Osteocyte (in vitro differentiated cells): ENCODE measurements around the gene HEBP2. TPM values are rescaled to one million over a fixed set of nuclear protein-coding genes. Genes with fewer than 3 reads are reported as not detected.

Experiments
- DNase-seq: peaks from one replicate; pipeline ENCODE4 v3.0.0; 2021; ENCODE audit warnings: mixed read lengths; ENCODE audit not compliant: unreplicated experiment; ENCODE audit errors: extremely low spot score
- H3K27ac Mint-ChIP-seq: one replicate; pipeline ENCODE4 v1.8.0; 2021; ENCODE audit warnings: mild to moderate bottlenecking, mixed read lengths; ENCODE audit not compliant: unreplicated experiment
- H3K27me3 Mint-ChIP-seq: one replicate; pipeline ENCODE4 v1.8.0; 2021; ENCODE audit warnings: mixed read lengths; ENCODE audit not compliant: unreplicated experiment
- H3K36me3 Mint-ChIP-seq: one replicate; pipeline ENCODE4 v1.8.0; 2021; ENCODE audit warnings: mixed read lengths; ENCODE audit not compliant: unreplicated experiment
- H3K4me1 Mint-ChIP-seq: one replicate; pipeline ENCODE4 v1.8.0; 2021; ENCODE audit warnings: mixed read lengths; ENCODE audit not compliant: unreplicated experiment
- H3K4me3 Mint-ChIP-seq: one replicate; pipeline ENCODE4 v1.8.0; 2021; ENCODE audit warnings: mild to moderate bottlenecking, moderate library complexity, mixed read lengths; ENCODE audit not compliant: unreplicated experiment
- H3K9me3 Mint-ChIP-seq: one replicate; pipeline ENCODE4 v1.8.0; 2021; ENCODE audit warnings: mixed read lengths; ENCODE audit not compliant: unreplicated experiment
- CTCF ChIP-seq: fragments of 200-600 bp; sonication (generic); IDR thresholded peaks from 2 replicates; pipeline ENCODE4 v1.5.0; 2021; ENCODE audit warnings: antibody characterized with exemption, mild to moderate bottlenecking, moderate library complexity
- total RNA-seq: library from RNA; stranded (reverse); gene quantifications from 2 replicates; pipeline ENCODE4 v1.2.1, GENCODE V29; 2021

The HEBP2 gene
- total RNA-seq, 1 donor from 2014 or later = 36.8 TPM

- Mint-ChIP-seq H3K27ac (no peak overlapping the region), H3K27me3 (no peaks in the 10 kb centered on the region), H3K36me3 (peaks cover 18% of the 10 kb centered on the region), H3K4me3 (no peak overlapping the region), H3K9me3 (peaks cover 3% of the 10 kb centered on the region), H3K4me1 (peaks cover 7% of the 10 kb centered on the region)
- DNase-seq = no peak
- TF ChIP-seq CTCF = no peak
These were observed 15.7 kb downstream of the HEBP2 start for GRCh38 chr6:138419766-138420165.

- DNase-seq = no peak
- H3K9me3 Mint-ChIP-seq = peaks cover 3% of the 10 kb centered on the region
- H3K36me3 Mint-ChIP-seq = peaks cover 18% of the 10 kb centered on the region
- H3K27ac Mint-ChIP-seq = no peak overlapping the region
- H3K27me3 Mint-ChIP-seq = no peaks in the 10 kb centered on the region
- no peak overlapping the region for H3K4me3 Mint-ChIP-seq
- peaks cover 7% of the 10 kb centered on the region for H3K4me1 Mint-ChIP-seq
- TF ChIP-seq CTCF = no peak
These were observed 16.3 kb downstream of the HEBP2 start for GRCh38 chr6:138420356-138420755.

- no peaks in the 10 kb centered on the region for H3K27me3 Mint-ChIP-seq
- H3K27ac Mint-ChIP-seq = no peak overlapping the region
- H3K36me3 Mint-ChIP-seq = peaks cover 21% of the 10 kb centered on the region
- no peak for DNase-seq
- no peak overlapping the region for H3K4me3 Mint-ChIP-seq
- TF ChIP-seq CTCF = no peak
- peaks cover 7% of the 10 kb centered on the region for H3K4me1 Mint-ChIP-seq
- peaks cover 3% of the 10 kb centered on the region for H3K9me3 Mint-ChIP-seq
These were observed 17.1 kb downstream of the HEBP2 start for GRCh38 chr6:138421089-138421488.

- DNase-seq = no peak
- H3K36me3 Mint-ChIP-seq = peaks cover 21% of the 10 kb centered on the region
These were observed 17.6 kb downstream of the HEBP2 start for GRCh38 chr6:138421608-138422007.

GRCh38 chr6:138422861-138423260 is 18.8 kb downstream of the HEBP2 start:
- DNase-seq = no peak
- H3K9me3 Mint-ChIP-seq = no peaks in the 10 kb centered on the region
- H3K27ac Mint-ChIP-seq = no peak overlapping the region
- H3K4me3 Mint-ChIP-seq = no peak overlapping the region
- no peaks in the 10 kb centered on the region for H3K27me3 Mint-ChIP-seq
- H3K4me1 Mint-ChIP-seq = peaks cover 7% of the 10 kb centered on the region
- TF ChIP-seq CTCF = no peak
- H3K36me3 Mint-ChIP-seq = peaks cover 17% of the 10 kb centered on the region

More at GRCh38 chr6:138421608-138422007, 17.6 kb downstream of the HEBP2 start:
- Mint-ChIP-seq H3K4me1 (peaks cover 7% of the 10 kb centered on the region), H3K27me3 (no peaks in the 10 kb centered on the region), H3K27ac (no peak overlapping the region), H3K9me3 (peaks cover 3% of the 10 kb centered on the region), H3K4me3 (no peak overlapping the region)
- TF ChIP-seq CTCF = no peak
